Retina (tissue), 1 donor: Measurements from ENCODE around the gene FMN1.

Source experiments
- DNase-seq: peaks from one replicate; pipeline ENCODE4 v3.0.0-alpha.2; 2016

Gene FMN1

GRCh38 chr15:32738666-32739065, 455.8 kb downstream of the FMN1 start:
- no peak for DNase-seq

GRCh38 chr15:32737304-32737703, 457.2 kb downstream of the FMN1 start:
- no peak for DNase-seq

- DNase-seq = no peak
Observed at GRCh38 chr15:32736701-32737061, 457.8 kb downstream of the FMN1 start.

- no peak for DNase-seq
Observed at GRCh38 chr15:32735989-32736700, 458.4 kb downstream of the FMN1 start.

- no peak for DNase-seq
Observed at GRCh38 chr15:32733281-32733680, 461.2 kb downstream of the FMN1 start.

- DNase-seq = no peak
Observed at GRCh38 chr15:32732574-32733157, 461.8 kb downstream of the FMN1 start.

- DNase-seq = no peak
Observed at GRCh38 chr15:32730677-32731654, 463.5 kb downstream of the FMN1 start.

- DNase-seq = no peak
Observed at GRCh38 chr15:32729700-32730395, 464.7 kb downstream of the FMN1 start.

- no peak for DNase-seq
Observed at GRCh38 chr15:32723171-32723948, 471.2 kb downstream of the FMN1 start.

GRCh38 chr15:32722136-32722535, 472.4 kb downstream of the FMN1 start:
- no peak for DNase-seq

- DNase-seq = no peak
Observed at GRCh38 chr15:32721596-32721995, 472.9 kb downstream of the FMN1 start.

GRCh38 chr15:32718821-32719716, 475.4 kb downstream of the FMN1 start:
- peak; percentile 81 for DNase-seq

GRCh38 chr15:32718227-32718820, 476.2 kb downstream of the FMN1 start:
- no peak for DNase-seq

GRCh38 chr15:32717426-32718226, 476.9 kb downstream of the FMN1 start, which contains the start of gene GREM1:
GREM1 (plus strand) TSS chr15:32718004; CDS start chr15:32730691, 12,687 bp downstream.
- DNase-seq = peak; percentile 69

GRCh38 chr15:32716915-32717425, 477.5 kb downstream of the FMN1 start:
- DNase-seq = no peak

- peak; percentile 41 for DNase-seq
Observed at GRCh38 chr15:32716216-32716914, 478.1 kb downstream of the FMN1 start.
